ENCODE results near the gene POP4. TPM values are rescaled to one million over a fixed set of nuclear protein-coding genes. Genes with fewer than 3 reads are reported as not detected.

Gene POP4
- total and polyA plus RNA-seq, 11 donors, result 41.2 to 157 (median 52.2) TPM

- H3K36me3 ChIP-seq, result no peaks in the 10 kb centered on the region
- 78 to 81% (median 79%) methylated on average over 13 to 19 of the region's 19 CpGs for WGBS, 4 donors
- H3K9me3 ChIP-seq, result peaks cover 0 to 9% (median 2%) of the 10 kb centered on the region in 12 donors
- peaks cover 0 to 17% (median 0%) of the 10 kb centered on the region in 9 donors for H3K27me3 ChIP-seq
- H3K27ac ChIP-seq, result no peak overlapping the region
- TF ChIP-seq CTCF (IDR thresholded peaks at IDR 0.05) (no peak), POLR2A (IDR thresholded peaks at IDR 0.05) (no peak)
- intact Hi-C loops (cut with DNase I), result no loop called here
- H3K4me1 ChIP-seq, result no peaks in the 10 kb centered on the region
- DNase-seq (no peak), ATAC-seq (no peak)
- no peak overlapping the region for H3K4me3 ChIP-seq
These were observed 40.9 kb upstream of the POP4 start for GRCh38 chr19:29565171-29565570.

GRCh38 chr19:29566496-29567054 lies 39.5 kb upstream of the POP4 start:
- no peak overlapping the region for H3K4me3 ChIP-seq
- 77 to 87% (median 82%) methylated on average over 3 of the region's 3 CpGs for WGBS, 4 donors
- H3K9me3 ChIP-seq, result no peaks in the 10 kb centered on the region
- TF ChIP-seq CTCF (IDR thresholded peaks at IDR 0.05) (no peak), POLR2A (IDR thresholded peaks at IDR 0.05) (no peak)
- no peaks in the 10 kb centered on the region for H3K4me1 ChIP-seq
- no peaks in the 10 kb centered on the region for H3K36me3 ChIP-seq
- no peak for DNase-seq
- H3K27me3 ChIP-seq, result peaks cover 0 to 21% (median 4%) of the 10 kb centered on the region in 9 donors
- no peak for ATAC-seq
- H3K27ac ChIP-seq, result no peak overlapping the region
- intact Hi-C loops (cut with DNase I), result no loop called here

GRCh38 chr19:29567366-29567915 lies 38.6 kb upstream of the POP4 start:
- Histone ChIP-seq H3K4me1 (no peaks in the 10 kb centered on the region), H3K9me3 (no peaks in the 10 kb centered on the region), H3K36me3 (no peaks in the 10 kb centered on the region), H3K27me3 (peaks cover 0 to 29% (median 4%) of the 10 kb centered on the region in 9 donors), H3K27ac (no peak overlapping the region), H3K4me3 (no peak overlapping the region)
- ATAC-seq (no peak), DNase-seq (no peak)
- TF ChIP-seq POLR2A (IDR thresholded peaks at IDR 0.05), result no peak
- TF ChIP-seq CTCF (IDR thresholded peaks at IDR 0.05), result no peak
- intact Hi-C loops (cut with DNase I), result no loop called here
- 69 to 80% (median 71%) methylated on average over 2 of the region's 2 CpGs for WGBS, 4 donors

- Histone ChIP-seq H3K27ac (no peak overlapping the region), H3K9me3 (no peaks in the 10 kb centered on the region), H3K27me3 (peaks cover 0 to 32% (median 4%) of the 10 kb centered on the region in 9 donors), H3K36me3 (no peaks in the 10 kb centered on the region), H3K4me3 (no peak overlapping the region), H3K4me1 (no peaks in the 10 kb centered on the region)
- TF ChIP-seq POLR2A (IDR thresholded peaks at IDR 0.05) (no peak), CTCF (IDR thresholded peaks at IDR 0.05) (no peak)
- ATAC-seq, result no peak
- WGBS, 4 donors, result 67 to 70% (median 69%) methylated on average over 21 to 22 of the region's 22 CpGs
- intact Hi-C loops (cut with DNase I), result no loop called here
- no peak for DNase-seq
These were observed 37.8 kb upstream of the POP4 start for GRCh38 chr19:29568036-29569025.
